Renal cortex interstitium (tissue), 15 donors: ENCODE measurements around the gene VAMP1. TPM values are rescaled to one million over a fixed set of nuclear protein-coding genes. Genes with fewer than 3 reads are reported as not detected.
"Not testable (repeated sequence)": the region's sequence is repeated elsewhere in the genome, so short reads cannot be mapped to it uniquely, and the experiment has no call there.

ENCODE experiments used
- DNase-seq, 11 donors: peaks; one replicate each; pipeline ENCODE4 v3.0.0-alpha.2; 2013; ENCODE audit warnings: low read depth in 9 of 11, low spot score in 4 of 11; ENCODE audit errors: extremely low read depth in 1 of 11
- long read RNA-seq, 16 experiments: transcript quantifications; one replicate each; lab custom pipeline, GENCODE V29; 2026
- polyA plus RNA-seq, 3 donors: library from polyadenylated mRNA; unstranded; fragments of 120-200 nt; gene quantifications; one replicate each; pipeline ENCODE4 v1.2.1, GENCODE V29; 2013; ENCODE audit not compliant: insufficient read length in 3 of 3

VAMP1 gene, protein sequence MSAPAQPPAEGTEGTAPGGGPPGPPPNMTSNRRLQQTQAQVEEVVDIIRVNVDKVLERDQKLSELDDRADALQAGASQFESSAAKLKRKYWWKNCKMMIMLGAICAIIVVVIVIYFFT
- polyA plus RNA-seq = 10 to 100 TPM; 10.3 to 12.6 (median 11.5) TPM
- long read RNA-seq, donor 1, partial matches to known transcripts = 0 of 2 reads
- long read RNA-seq, donor 1, other reads (novel, unspliced or antisense) = 0 of 2 reads
- long read RNA-seq, donor 2, partial matches to known transcripts = 0 of 1 reads
- long read RNA-seq, donor 2, other reads (novel, unspliced or antisense) = 0 of 1 reads
- long read RNA-seq, donor 3, partial matches to known transcripts = 0 of 3 reads
- long read RNA-seq, donor 3, other reads (novel, unspliced or antisense) = 0 of 3 reads
- long read RNA-seq, donor 4, partial matches to known transcripts = 0 of 3 reads
- long read RNA-seq, donor 4, other reads (novel, unspliced or antisense) = 0 of 3 reads
- long read RNA-seq, donor 5 = 0 reads
- long read RNA-seq, donor 6, partial matches to known transcripts = 0 of 1 reads
- long read RNA-seq, donor 6, other reads (novel, unspliced or antisense) = 0 of 1 reads
- long read RNA-seq, donor 7, partial matches to known transcripts = 0 of 3 reads
- long read RNA-seq, donor 7, other reads (novel, unspliced or antisense) = 0 of 3 reads
- long read RNA-seq, donor 8, partial matches to known transcripts = 0 of 4 reads
- long read RNA-seq, donor 8, other reads (novel, unspliced or antisense) = 0 of 4 reads
- long read RNA-seq, donor 9, partial matches to known transcripts = 0 of 1 reads
- long read RNA-seq, donor 9, other reads (novel, unspliced or antisense) = 0 of 1 reads
- long read RNA-seq, donor 10, partial matches to known transcripts = 0 of 1 reads
- long read RNA-seq, donor 10, other reads (novel, unspliced or antisense) = 0 of 1 reads
- long read RNA-seq, donor 11, partial matches to known transcripts = 0 of 2 reads
- long read RNA-seq, donor 11, other reads (novel, unspliced or antisense) = 0 of 2 reads
- long read RNA-seq, donor 12, partial matches to known transcripts = 0 of 2 reads
- long read RNA-seq, donor 12, other reads (novel, unspliced or antisense) = 0 of 2 reads
- long read RNA-seq, donor 13 = 0 reads
- long read RNA-seq, donor 14, partial matches to known transcripts = 0 of 1 reads
- long read RNA-seq, donor 14, other reads (novel, unspliced or antisense) = 0 of 1 reads
- long read RNA-seq, donor 15, partial matches to known transcripts = 0 of 1 reads
- long read RNA-seq, donor 15, other reads (novel, unspliced or antisense) = 0 of 1 reads
- long read RNA-seq, donor 16, partial matches to known transcripts = 0 of 4 reads
- long read RNA-seq, donor 16, other reads (novel, unspliced or antisense) = 0 of 4 reads

DNA sequence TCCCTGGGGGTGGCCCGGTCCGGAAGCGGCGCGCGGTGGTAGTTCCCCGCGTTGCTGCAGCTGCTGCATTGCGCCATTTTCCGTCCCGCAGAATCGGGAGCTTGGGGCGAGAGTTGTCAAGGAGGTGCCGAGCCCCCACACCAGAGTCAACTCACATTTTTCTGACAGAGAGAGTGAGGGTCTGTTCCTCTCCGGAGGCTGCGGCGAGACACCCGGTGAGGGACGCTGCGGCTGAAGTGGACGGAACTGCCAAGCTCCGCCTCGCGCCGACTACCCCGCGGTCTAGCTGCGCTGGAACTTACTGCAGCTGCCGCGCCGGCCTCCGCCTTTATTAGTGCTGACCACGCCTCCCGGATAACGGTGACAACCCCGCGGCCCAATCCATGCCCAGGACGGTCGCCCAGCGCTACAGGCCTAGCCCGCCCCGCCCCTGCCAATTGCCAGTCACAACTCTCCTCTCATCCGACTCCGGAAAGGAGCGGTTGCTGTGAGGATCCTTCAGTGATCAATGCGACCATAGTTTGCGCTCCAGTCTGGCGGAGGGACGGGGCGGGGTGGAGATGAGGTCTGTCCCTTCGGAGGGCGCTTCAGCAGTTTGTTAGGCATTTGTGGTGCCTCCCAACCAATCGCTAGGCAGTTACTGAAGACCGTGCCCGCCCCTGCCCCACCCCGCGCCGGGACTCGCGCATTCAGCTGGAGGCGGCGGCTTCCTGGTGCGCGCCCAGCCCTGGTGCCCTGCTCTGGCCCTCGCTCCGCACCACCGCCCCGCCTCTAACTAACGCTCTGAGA is at the start of gene VAMP1:
Gene VAMP1, minus strand, starts transcription at position 303 of the 789 bp plus-strand sequence. Its CDS starts 146 bp downstream, at position 157.
- peak; percentile 88 to 94 (median 92) for DNase-seq

DNA sequence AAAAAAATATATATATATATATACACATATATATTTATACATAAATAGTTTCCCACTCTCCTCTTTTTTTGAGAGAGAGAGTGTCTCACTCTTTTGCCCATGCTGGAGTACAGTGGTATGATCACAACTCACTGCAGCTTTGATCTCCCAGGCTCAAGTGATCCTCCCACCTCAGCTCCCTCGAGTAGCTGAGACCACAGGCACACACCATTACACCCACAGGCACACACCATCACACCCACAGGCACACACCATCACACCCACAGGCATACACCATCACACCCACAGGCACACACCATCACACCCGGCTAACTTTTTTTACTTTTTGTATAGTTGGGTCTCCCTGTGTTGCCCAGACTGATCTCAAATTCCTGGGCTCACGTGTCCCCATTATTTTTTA is 49.7 kb upstream of the VAMP1 start:
- no peak for DNase-seq

DNA sequence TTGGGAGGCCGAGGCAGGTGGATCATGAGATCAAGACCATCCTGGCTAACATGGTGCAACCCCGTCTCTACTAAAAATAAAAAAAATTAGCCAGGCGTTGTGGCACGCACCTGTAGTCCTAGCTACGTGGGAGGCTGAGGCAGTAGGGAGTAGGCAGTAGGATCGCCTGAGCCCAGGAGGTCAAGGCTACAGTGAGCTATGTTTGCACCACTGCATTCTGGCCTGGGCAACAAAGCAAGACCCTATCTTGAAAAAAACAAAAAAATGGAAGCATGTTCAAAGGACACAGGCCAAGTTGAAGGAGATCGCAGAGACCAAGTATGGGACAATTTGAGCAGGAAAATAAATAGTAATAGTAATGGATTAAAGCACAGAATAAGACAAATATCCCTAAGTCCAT is 37.6 kb upstream of the VAMP1 start:
- DNase-seq = no peak

DNA sequence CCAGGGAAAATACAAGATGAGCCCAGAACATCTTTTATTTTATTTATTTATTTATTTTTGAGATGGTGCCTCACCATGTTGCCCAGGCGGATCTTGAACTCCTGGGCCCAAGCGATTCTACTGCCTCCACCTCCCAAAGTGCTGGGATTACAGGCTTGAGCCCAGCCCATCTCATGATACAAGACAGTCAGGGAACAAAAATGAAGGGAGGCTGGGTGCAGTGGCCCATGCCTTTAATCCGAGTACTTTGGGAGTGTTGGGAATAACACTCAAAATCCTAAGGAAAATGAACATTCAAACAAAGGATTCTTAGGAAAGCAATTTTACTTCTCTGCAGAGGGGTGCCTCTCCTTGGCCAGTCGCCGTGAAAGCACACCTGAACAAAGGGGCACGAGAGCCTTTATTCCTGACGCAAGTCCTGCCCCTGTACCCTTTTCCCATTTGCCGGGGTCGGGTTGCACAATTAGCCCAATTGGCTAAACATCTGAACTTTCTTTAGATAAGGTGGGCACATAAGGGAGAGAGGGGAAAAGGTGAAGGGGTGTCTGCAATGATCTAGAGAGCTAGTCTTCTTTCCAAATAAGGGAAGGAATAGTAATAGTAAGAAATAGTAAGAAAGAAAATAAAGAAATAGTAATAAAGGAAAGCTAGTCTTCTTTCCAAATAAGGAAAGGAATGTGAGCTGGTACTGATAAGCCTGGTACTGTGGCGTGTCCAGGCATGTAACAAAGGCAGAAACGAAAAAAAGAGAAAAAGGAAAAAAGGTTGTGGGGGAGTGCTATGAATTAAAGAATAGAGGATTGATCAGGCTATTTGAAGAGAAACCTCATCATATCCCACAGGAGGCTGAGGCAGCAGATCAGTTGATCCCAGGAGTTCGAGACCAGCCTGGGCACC is 36.9 kb upstream of the VAMP1 start:
- no peak for DNase-seq

DNA sequence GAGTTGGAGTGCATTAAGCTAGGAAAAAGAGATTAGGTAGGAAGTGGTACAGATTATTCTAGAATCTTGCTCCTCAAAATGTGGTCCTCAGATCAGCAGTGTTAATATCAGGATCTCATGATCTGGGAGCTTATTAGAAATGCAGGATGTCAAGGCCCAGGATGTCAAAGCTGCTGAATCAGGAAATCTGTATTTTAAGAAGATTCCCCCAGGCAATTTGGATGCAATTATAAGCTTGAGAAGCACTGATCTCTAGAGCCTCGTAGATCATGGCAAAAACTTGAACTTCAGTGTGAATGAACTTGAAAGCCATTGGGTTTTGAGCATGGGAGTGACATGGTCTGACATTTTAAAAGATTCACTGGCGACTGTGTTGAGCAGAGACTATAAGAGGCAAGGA is 30.0 kb upstream of the VAMP1 start:
- no peak for DNase-seq

DNA sequence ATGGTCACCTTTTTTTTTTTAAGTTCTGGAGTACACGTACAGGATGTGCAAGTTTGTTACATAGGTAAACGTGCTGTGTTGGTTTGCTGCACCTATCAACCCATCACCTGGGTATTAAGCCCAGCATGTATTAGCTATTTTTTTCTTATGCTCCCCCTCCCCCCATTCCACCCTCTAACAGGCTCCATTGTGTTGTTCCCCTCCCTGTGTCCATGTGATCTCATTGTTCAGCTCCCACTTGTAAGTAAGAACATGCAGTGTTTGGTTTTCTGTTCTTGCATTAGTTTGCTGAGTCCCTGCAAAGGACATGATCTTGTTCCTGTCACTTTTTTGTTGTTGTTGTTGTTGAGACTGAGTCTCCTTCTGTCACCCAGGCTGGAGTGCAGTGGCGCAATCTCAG is 26.8 kb upstream of the VAMP1 start:
- not testable (repeated sequence) for DNase-seq

DNA sequence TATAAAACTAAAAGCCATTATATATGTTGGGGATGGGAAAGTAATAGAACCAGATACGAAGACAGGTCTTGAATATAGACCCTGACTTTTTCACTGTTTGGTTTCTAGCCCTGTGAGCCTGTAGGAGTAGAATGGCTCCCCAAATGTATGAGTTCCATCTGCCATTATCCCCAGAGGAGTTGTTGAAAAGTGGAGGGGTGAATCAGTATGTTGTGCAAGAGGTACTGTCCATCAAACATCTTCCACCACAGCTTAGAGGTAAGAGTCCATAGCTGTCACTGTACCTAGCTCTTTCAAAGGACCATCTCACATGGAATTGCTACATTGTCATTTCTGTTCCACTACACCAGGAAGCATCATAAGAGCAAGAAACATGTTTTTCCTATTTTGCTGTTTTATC is 24.5 kb upstream of the VAMP1 start:
- no peak for DNase-seq

DNA sequence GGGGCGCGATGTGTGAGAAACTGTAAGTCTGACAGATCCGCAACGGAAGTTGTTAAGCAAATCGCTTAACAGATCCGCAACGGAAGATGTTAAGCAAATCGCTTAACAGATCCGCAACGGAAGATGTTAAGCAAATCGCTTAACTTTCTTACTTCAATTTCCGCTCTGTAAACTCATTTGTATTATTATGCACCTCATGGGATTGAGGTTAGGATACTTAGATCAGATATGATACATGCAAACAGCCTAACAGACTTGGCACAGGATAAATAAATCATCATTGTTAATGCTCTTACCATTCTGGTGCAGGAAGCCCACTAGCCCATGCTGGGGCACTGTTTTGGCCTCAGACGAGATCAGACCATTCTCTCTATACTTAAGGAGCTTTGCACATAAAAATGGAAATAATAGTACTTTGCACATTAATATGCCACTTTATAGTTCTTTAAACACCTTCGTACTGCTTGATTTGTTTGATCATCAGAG is 23.8 kb upstream of the VAMP1 start:
- peak in 1 of 11 donors; percentile 19 for DNase-seq

DNA sequence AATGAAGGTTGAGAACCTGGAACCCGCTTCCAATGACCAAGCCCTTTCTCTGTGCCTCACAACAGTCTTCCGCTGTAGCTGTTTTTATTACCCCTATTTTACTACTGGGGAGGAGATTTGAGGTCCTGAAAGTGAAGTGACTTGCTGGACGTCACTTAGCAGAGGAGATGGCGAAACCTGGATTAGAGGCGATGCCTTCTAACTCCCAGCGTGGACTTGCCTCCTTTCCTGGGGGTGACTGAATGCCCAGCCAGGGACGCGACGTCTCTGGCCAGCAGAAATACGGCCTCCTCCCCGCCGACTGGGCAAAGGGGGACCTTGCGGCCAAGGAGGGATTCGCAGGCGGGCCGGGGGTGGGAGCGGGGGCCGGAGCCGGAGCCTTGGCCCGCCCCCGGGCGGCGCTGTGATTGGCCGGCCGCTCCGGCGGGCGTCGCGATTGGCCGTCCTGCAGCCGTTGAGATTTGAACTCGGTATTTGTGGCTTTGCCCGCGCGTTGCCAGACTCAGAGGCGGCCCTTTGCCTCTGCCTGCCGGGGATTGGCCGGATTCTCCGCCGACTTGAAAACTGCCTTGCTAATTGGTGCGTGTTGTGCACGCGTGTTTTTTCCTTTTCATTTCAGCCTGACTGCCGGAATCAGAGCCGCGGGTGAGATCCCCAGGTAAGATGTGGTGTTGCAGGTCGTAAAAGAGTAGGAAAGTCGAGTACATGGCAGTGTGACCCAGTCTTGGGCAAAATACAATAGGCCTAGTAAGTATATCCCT is 23.2 kb upstream of the VAMP1 start, which contains the start of gene NCAPD2:
Gene NCAPD2, plus strand, starts transcription at position 606 of the 761 bp plus-strand sequence. CDS start 997 bp downstream, outside the sequence.
- DNase-seq = peak; percentile 82 to 94 (median 91)

DNA sequence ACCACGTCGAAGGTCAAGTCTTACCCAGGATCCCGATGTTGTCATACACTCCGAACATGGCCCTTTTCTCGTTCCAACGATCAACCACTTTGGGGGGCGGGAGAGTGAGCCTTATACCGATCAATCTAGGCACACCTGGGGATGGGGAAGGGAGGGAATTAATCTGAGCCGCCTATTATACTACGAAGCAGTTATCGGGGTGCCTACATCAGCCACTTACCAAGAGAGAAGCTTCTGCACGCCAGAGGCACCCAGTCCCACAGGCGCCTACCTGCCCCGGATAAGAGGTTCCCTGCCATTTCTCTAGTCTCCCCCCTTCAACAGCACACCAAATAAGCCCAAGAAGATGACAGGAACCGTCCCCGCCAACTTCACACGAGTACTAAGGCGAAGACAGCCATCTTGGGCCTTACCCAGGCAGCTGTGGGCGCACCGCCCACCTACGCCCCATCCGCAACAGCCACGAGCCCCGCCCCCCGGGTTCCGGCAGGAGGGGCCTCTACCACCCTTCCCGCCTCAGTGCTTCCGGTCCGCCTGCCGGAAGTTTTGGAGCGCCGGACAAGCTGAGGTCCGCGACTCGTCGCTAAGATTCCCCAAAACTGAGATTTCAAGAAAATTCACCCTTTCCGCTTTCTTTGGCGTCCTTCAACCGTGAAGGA is 22.5 kb upstream of the VAMP1 start, which contains the start of gene MRPL51:
Gene MRPL51, minus strand, starts transcription at position 425 of the 659 bp plus-strand sequence. Its CDS starts 126 bp downstream, at position 299.
- DNase-seq = peak; percentile 80 to 94 (median 91)

DNA sequence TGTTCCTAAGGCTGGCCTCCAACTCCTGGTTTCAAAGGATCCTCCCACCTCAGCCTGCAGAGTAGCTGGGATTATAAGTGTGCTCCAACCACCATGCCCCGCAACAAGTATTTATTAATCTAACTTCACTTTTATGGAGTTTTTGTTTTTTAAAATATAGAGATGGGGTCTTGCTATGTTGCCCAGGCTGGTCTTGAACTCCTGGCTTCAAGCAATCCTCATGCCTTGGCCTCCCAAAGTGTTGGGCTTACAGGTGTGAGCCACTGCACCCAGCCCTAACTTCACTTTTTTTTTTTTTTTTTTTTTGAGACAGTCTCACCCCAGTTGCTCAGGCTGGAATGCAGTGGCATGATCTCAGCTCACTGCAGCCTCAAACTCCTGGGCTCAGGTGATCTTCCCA is 20.2 kb upstream of the VAMP1 start:
- DNase-seq = not testable (repeated sequence)

DNA sequence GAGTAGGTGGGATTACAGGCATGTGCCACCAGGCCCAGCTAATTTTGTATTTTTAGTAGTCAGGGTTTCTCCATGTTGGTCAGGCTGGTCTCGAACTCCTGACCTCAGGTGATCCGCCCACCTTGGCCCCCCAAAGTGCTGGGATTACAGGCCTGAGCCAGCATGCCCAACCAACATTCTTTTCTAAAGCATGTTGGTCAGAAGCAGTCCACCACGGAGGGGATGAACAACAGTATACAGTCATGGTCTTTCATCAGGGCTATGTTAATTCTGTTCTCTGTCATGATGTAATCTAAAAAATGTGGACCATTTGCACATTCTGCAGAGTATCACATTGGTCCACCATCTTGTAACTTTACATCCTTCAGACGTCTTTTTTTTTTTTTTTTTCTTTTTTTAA is 19.0 kb upstream of the VAMP1 start:
- DNase-seq = no peak

DNA sequence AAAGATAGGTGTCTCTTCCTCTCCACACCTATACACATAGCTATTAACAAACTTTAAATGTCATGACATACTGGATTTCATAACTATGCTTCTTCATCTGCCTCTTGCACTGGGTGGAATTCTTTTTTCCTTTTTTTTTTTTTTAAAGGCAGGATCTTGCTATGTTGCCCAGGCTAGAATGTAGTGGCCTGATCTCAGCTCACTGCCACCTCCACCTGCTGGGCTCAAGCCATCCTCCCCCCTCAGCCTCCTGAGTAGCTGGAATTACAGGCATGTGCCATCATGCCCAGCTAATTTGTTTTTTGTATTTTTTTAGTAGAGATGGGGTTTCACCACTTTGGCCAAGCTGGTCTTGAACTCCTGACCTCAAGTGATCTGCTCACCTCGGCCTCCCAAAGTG is 17.8 kb upstream of the VAMP1 start:
- DNase-seq = no peak

DNA sequence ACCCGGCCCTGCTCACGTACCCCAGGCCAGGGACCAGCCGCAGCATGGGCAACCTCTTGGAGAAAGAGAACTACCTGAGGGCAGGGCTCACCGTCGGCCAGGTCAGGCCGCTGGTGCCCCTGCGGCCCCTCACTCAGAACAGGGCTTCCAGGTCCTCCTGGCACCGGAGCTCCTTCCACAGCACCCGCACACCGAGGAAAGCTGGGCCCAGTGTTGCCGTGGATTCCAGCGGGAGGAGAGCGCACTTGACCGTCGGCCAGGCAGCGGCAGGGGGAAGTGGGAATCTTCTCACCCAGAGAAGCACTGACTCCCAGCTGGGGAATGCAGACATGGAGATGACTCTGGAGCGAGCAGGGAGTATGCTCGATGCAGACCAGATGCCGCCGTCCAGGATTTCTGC is 7.9 kb upstream of the VAMP1 start:
- no peak for DNase-seq

DNA sequence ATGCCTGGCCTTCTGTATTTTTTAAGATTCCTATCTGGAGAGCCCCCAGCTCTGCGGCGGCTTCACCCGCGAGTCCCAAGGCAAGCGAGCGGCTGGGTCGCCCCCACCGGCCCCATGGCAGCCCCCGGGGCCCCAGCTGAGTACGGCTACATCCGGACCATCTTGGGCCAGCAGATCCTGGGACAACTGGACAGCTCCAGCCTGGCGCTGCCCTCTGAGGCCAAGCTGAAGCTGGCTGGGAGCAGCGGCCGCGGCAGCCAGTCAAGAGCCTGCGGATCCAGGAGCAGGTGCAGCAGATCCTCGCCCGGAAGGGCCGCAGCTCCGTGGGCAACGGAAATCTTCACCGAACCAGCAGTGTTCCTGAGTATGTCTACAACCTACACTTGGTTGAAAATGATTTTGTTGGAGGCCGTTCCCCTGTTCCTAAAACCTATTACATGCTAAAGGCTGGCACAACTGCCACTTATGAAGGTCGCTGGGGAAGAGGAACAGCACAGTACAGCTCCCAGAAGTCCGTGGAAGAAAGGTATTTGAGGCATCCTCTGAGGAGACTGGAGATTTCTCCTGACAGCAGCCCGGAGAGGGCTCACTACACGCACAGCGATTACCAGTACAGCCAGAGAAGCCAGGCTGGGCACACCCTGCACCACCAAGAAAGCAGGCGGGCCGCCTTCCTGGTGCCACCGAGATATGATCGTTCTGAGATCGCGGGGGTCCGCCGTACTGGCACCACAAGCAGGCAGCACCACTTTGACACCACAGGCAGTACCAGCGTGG is 7.3 kb upstream of the VAMP1 start:
- not testable (repeated sequence) for DNase-seq
